Measurements from ENCODE around the gene TNFRSF1A. TPM values are rescaled to one million over a fixed set of nuclear protein-coding genes. Genes with fewer than 3 reads are reported as not detected.

The TNFRSF1A gene
- total and polyA plus RNA-seq, 9 of the 15 experiments (the other 6 are each of a cell fraction or from before 2014, with no cell fraction given), result 0.76 to 43.5 (median 30.0) TPM

DNA sequence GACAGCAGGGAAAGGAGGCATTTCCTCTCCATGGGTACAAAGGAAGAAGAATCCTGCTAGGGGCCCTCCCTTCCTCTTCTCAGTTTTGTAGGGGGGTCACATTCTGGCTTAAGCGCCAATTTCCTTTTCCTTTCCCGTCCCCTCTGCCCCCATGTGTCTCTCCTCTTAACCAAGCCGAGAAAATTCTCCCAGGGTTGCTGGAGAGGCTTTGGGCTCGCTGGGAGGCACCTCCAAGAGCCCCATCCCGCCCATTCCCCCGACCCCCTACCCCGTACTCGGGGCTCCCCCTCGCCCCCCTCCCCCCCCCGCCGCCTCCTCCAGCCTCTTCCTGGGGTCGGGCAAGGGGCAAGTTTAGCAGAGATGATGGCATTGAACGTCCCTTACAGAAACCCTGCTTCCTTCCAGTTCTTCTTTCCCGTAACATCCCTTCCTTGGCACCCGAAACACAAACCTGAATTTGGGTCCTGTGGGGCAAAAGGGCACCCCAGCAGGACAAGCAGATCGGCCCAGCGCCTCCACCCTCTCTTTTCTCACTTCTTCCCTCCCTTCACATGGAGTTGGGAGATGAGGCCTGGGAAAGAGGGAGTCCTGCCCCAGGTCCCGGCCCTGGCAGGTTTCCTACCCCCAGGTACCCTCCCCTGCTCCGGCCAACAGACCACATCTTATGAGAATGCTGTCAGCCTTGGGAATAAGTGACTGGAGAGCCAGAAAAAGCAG lies 17.7 kb downstream of the TNFRSF1A start:
- Histone ChIP-seq H3K4me3 (no peak overlapping the region), H3K27ac (ENCODE audit: extremely low read depth, low read depth, low read length) (peak overlapping the region; percentile 69; the same call in 1 of the 3 replicates), H3K9me3 (replicated peaks; ENCODE audit: control insufficient read depth, insufficient read depth, low read depth, low read length) (no peaks in the 10 kb centered on the region), H4K20me1 (replicated peaks; ENCODE audit: control insufficient read depth, insufficient read depth, low read length) (no peaks in the 10 kb centered on the region), H3K9ac (ENCODE audit: insufficient read depth in 1 of 2, low read depth in 2 of 2, low read length in 2 of 2) (peak overlapping the region; percentile 56 to 81; a peak in 3 of 4 replicates), H3K4me1 (replicated peaks in 1 of 2; ENCODE audit: control insufficient read depth in 2 of 2, insufficient read depth in 2 of 2, low read length in 2 of 2) (peaks cover 16 to 19% of the 10 kb centered on the region in 2 experiments; a peak in 4 of 5 replicates), H3K27me3 (ENCODE audit: control insufficient read depth in 2 of 2, insufficient read depth in 2 of 2, low read length in 2 of 2) (no peaks in the 10 kb centered on the region; a peak in 1 of 5 replicates), H2AFZ (ENCODE audit: low read depth, low read length) (peak overlapping the region; percentile 89), H3K9me1 (ENCODE audit: control insufficient read depth, insufficient read depth, low read length) (no peaks in the 10 kb centered on the region), H3K4me2 (ENCODE audit: insufficient read depth, low read length) (peak overlapping the region; percentile 60; the same call in 1 of the 2 replicates), H3K36me3 (ENCODE audit: control insufficient read depth, insufficient read depth, low read length) (peaks cover 8% of the 10 kb centered on the region; the same call in 1 of the 3 replicates), H3K79me2 (ENCODE audit: control insufficient read depth, insufficient read depth, low read length) (no peaks in the 10 kb centered on the region)
- intact Hi-C loops (cut with micrococcal nuclease), result loop anchor here (10.0 kb wide), 1 partner anchor 211 kb away; the partner anchor contains the start of gene GAPDH
- 85% methylated on average over 4 of the region's 19 CpGs for WGBS (ENCODE audit: insufficient coverage, low coverage, missing lambda C conversion rate)
- no peak for DNase-seq (ENCODE audit: extremely low read depth in 1 of 4, low spot score in 3 of 4)
- in situ Hi-C loops (cut with MboI), result no loop called here
- no peak for FAIRE-seq
- POLR2A ChIA-PET, result interaction anchor here (1.1 to 1.7 kb wide), 3 partner anchors 12 to 146 kb away, joined by 3 to 9 read pairs (median 6); partner anchors contain the start of genes TNFRSF1A and VAMP1
- CTCF ChIA-PET (ENCODE audit: low intra/inter-chr PET ratio), result interaction anchor here (2.7 kb wide), 1 partner anchor 142 kb away, joined by 9 read pairs; no protein-coding TSS in a partner anchor
- no TSS peak for BruUV-seq (replicated peaks)
- no peak for ATAC-seq
- TF ChIP-seq, protein P1, sequence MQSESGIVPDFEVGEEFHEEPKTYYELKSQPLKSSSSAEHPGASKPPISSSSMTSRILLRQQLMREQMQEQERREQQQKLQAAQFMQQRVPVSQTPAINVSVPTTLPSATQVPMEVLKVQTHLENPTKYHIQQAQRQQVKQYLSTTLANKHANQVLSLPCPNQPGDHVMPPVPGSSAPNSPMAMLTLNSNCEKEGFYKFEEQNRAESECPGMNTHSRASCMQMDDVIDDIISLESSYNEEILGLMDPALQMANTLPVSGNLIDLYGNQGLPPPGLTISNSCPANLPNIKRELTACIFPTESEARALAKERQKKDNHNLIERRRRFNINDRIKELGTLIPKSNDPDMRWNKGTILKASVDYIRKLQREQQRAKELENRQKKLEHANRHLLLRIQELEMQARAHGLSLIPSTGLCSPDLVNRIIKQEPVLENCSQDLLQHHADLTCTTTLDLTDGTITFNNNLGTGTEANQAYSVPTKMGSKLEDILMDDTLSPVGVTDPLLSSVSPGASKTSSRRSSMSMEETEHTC (IDR thresholded peaks at IDR 0.05), result no peak
- TF ChIP-seq ZNF197 (CRISPR knock-in tag; IDR thresholded peaks at IDR 0.05; ENCODE audit: low read depth), result no peak
- TF ChIP-seq ZC3H11A (IDR thresholded peaks at IDR 0.05; ENCODE audit: low read depth, low read length), result no peak
- TF ChIP-seq NR4A1 (CRISPR knock-in tag; IDR thresholded peaks at IDR 0.05), result no peak
- no peak for TF ChIP-seq NR4A1 (tag; IDR thresholded peaks at IDR 0.05)
- TF ChIP-seq, protein P2, sequence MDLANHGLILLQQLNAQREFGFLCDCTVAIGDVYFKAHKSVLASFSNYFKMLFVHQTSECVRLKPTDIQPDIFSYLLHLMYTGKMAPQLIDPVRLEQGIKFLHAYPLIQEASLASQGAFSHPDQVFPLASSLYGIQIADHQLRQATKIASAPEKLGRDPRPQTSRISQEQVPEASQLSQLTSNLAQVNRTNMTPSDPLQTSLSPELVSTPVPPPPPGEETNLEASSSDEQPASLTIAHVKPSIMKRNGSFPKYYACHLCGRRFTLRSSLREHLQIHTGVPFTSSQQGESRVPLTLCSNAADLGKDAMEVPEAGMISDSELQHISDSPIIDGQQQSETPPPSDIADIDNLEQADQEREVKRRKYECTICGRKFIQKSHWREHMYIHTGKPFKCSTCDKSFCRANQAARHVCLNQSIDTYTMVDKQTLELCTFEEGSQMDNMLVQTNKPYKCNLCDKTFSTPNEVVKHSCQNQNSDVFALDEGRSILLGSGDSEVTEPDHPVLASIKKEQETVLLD (IDR thresholded peaks at IDR 0.05), result no peak
- TF ChIP-seq, protein P3, sequence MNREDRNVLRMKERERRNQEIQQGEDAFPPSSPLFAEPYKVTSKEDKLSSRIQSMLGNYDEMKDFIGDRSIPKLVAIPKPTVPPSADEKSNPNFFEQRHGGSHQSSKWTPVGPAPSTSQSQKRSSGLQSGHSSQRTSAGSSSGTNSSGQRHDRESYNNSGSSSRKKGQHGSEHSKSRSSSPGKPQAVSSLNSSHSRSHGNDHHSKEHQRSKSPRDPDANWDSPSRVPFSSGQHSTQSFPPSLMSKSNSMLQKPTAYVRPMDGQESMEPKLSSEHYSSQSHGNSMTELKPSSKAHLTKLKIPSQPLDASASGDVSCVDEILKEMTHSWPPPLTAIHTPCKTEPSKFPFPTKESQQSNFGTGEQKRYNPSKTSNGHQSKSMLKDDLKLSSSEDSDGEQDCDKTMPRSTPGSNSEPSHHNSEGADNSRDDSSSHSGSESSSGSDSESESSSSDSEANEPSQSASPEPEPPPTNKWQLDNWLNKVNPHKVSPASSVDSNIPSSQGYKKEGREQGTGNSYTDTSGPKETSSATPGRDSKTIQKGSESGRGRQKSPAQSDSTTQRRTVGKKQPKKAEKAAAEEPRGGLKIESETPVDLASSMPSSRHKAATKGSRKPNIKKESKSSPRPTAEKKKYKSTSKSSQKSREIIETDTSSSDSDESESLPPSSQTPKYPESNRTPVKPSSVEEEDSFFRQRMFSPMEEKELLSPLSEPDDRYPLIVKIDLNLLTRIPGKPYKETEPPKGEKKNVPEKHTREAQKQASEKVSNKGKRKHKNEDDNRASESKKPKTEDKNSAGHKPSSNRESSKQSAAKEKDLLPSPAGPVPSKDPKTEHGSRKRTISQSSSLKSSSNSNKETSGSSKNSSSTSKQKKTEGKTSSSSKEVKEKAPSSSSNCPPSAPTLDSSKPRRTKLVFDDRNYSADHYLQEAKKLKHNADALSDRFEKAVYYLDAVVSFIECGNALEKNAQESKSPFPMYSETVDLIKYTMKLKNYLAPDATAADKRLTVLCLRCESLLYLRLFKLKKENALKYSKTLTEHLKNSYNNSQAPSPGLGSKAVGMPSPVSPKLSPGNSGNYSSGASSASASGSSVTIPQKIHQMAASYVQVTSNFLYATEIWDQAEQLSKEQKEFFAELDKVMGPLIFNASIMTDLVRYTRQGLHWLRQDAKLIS (CRISPR knock-in tag; IDR thresholded peaks at IDR 0.05), result no peak
- TF ChIP-seq SMAD2 (IDR thresholded peaks at IDR 0.05; ENCODE audit: low read depth, low read length), result no peak
- no peak for TF ChIP-seq PRMT5 (CRISPR knock-in tag; IDR thresholded peaks at IDR 0.05)

Measured in K562 (cell line).